H1 (cell line): ENCODE data around the gene PRTN3. TPM values are rescaled to one million over a fixed set of nuclear protein-coding genes. Genes with fewer than 3 reads are reported as not detected.

Source experiments
- BCL11A ChIP-seq, 2 experiments: IDR thresholded peaks; one replicate each; pipeline ENCODE4 v1.6.1; 2011; ENCODE audit warnings: low read depth in 2 of 2, low read length in 2 of 2, mild to moderate bottlenecking in 2 of 2
- EP300 ChIP-seq, 2 experiments: IDR thresholded peaks; 1 replicate in 1 of 2; 2 replicates in 1 of 2; pipeline ENCODE4 v1.6.1; 2011 to 2012; ENCODE audit warnings: low read depth in 2 of 2, low read length in 2 of 2, mild to moderate bottlenecking in 2 of 2, borderline replicate concordance in 1 of 2, inconsistent platforms in 1 of 2, moderate library complexity in 1 of 2
- HDAC6 ChIP-seq: IDR thresholded peaks from one replicate; pipeline ENCODE4 v1.7.1; 2012; ENCODE audit warnings: low read depth, mild to moderate bottlenecking, inconsistent platforms, low read length, moderate library complexity
- KDM5A ChIP-seq: fragments of 200-600 bp; IDR thresholded peaks from 2 replicates; pipeline ENCODE4 v1.7.1; 2012; ENCODE audit warnings: mild to moderate bottlenecking, low read length, inconsistent platforms, mixed read lengths
- NANOG ChIP-seq: IDR thresholded peaks from 2 replicates; pipeline ENCODE4 v1.6.1; 2011; ENCODE audit warnings: low read length, low read depth, mild to moderate bottlenecking, inconsistent platforms; ENCODE audit not compliant: insufficient read depth, poor library complexity, severe bottlenecking
- POU5F1 ChIP-seq: IDR thresholded peaks from 2 replicates; pipeline ENCODE4 v1.6.1; 2011; ENCODE audit warnings: low read depth, mild to moderate bottlenecking, low read length, moderate library complexity
- RNF2 ChIP-seq: fragments of 200-900, 300-1000 bp; sonication (generic); IDR thresholded peaks from 2 replicates; pipeline ENCODE4 v1.7.1; 2016; ENCODE audit warnings: borderline replicate concordance, low read depth, mild to moderate bottlenecking, antibody characterized with exemption, low read length; ENCODE audit not compliant: poor library complexity, severe bottlenecking; ENCODE audit errors: missing control alignments
- polyA plus RNA-seq, 7 experiments: library from polyadenylated mRNA; depleted of rRNA in 3 of 7; stranded (reverse) in 5 of 7; unstranded in 2 of 7; fragments of >200 nt in 5 of 7; fragments of 200-250 nt in 2 of 7; gene quantifications; 1 replicate in 5 of 7; 2 replicates in 1 of 7; 4 replicates in 1 of 7; pipeline versions ENCODE4 v1.2.1 to v1.2.3, GENCODE V29; 2011 to 2013; ENCODE audit warnings: missing spikeins in 2 of 7, mixed read lengths in 2 of 7
- total RNA-seq: library from RNA; stranded (reverse); fragmentation: NEBNext Ultra II Directional; extraction: Animal tissue kit (Norgen Biotek cat#: 25700); gene quantifications from 2 replicates; pipeline ENCODE4 v1.2.1, GENCODE V29; 2021
- TF ChIP-seq, protein P1 (sequence below): fragments of 300-600 bp; sonication (generic); IDR thresholded peaks from 2 replicates; pipeline ENCODE4 v1.7.1; 2012; ENCODE audit warnings: low read length, moderate library complexity, mild to moderate bottlenecking, inconsistent platforms; ENCODE audit not compliant: insufficient replicate concordance
- TF ChIP-seq, protein P2 (sequence below): IDR thresholded peaks from 2 replicates; pipeline ENCODE4 v1.6.1; 2011; ENCODE audit warnings: low read depth, mild to moderate bottlenecking, low read length; ENCODE audit not compliant: insufficient read depth

The PRTN3 gene
- total and polyA plus RNA-seq, 2 of the 8 experiments (the other 6 are each of a cell fraction or from before 2014, with no cell fraction given), result 0.39 to 2.1 TPM

DNA sequence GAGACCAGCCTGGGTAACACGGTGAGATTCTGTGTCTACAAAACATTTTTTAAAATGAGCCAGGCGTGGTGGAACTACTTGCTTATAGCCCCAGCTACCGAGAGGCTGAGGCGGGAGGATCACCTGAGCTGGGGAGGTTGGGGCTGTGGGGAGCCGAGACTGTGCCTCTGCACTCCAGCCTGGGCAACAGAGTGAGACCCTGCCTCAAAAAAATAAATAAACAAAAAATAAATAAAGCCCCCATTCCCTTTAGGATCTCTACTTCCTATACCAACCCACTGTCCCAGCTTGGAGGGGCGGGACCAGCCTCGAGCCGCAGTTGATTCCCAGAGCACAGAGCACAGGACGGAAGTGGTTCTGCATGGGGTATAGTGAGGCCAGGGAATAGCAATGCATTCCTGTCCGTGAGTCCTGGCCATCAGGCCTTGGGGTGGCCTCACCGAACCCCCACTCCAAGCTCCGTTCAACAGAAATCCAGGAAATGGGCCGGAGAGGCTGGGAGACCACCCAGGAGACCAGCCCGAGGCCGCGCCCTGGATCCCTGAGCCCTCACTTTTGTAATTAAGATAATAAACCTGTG, 48.4 kb upstream of the PRTN3 start (continued):
- TF ChIP-seq, protein P1, sequence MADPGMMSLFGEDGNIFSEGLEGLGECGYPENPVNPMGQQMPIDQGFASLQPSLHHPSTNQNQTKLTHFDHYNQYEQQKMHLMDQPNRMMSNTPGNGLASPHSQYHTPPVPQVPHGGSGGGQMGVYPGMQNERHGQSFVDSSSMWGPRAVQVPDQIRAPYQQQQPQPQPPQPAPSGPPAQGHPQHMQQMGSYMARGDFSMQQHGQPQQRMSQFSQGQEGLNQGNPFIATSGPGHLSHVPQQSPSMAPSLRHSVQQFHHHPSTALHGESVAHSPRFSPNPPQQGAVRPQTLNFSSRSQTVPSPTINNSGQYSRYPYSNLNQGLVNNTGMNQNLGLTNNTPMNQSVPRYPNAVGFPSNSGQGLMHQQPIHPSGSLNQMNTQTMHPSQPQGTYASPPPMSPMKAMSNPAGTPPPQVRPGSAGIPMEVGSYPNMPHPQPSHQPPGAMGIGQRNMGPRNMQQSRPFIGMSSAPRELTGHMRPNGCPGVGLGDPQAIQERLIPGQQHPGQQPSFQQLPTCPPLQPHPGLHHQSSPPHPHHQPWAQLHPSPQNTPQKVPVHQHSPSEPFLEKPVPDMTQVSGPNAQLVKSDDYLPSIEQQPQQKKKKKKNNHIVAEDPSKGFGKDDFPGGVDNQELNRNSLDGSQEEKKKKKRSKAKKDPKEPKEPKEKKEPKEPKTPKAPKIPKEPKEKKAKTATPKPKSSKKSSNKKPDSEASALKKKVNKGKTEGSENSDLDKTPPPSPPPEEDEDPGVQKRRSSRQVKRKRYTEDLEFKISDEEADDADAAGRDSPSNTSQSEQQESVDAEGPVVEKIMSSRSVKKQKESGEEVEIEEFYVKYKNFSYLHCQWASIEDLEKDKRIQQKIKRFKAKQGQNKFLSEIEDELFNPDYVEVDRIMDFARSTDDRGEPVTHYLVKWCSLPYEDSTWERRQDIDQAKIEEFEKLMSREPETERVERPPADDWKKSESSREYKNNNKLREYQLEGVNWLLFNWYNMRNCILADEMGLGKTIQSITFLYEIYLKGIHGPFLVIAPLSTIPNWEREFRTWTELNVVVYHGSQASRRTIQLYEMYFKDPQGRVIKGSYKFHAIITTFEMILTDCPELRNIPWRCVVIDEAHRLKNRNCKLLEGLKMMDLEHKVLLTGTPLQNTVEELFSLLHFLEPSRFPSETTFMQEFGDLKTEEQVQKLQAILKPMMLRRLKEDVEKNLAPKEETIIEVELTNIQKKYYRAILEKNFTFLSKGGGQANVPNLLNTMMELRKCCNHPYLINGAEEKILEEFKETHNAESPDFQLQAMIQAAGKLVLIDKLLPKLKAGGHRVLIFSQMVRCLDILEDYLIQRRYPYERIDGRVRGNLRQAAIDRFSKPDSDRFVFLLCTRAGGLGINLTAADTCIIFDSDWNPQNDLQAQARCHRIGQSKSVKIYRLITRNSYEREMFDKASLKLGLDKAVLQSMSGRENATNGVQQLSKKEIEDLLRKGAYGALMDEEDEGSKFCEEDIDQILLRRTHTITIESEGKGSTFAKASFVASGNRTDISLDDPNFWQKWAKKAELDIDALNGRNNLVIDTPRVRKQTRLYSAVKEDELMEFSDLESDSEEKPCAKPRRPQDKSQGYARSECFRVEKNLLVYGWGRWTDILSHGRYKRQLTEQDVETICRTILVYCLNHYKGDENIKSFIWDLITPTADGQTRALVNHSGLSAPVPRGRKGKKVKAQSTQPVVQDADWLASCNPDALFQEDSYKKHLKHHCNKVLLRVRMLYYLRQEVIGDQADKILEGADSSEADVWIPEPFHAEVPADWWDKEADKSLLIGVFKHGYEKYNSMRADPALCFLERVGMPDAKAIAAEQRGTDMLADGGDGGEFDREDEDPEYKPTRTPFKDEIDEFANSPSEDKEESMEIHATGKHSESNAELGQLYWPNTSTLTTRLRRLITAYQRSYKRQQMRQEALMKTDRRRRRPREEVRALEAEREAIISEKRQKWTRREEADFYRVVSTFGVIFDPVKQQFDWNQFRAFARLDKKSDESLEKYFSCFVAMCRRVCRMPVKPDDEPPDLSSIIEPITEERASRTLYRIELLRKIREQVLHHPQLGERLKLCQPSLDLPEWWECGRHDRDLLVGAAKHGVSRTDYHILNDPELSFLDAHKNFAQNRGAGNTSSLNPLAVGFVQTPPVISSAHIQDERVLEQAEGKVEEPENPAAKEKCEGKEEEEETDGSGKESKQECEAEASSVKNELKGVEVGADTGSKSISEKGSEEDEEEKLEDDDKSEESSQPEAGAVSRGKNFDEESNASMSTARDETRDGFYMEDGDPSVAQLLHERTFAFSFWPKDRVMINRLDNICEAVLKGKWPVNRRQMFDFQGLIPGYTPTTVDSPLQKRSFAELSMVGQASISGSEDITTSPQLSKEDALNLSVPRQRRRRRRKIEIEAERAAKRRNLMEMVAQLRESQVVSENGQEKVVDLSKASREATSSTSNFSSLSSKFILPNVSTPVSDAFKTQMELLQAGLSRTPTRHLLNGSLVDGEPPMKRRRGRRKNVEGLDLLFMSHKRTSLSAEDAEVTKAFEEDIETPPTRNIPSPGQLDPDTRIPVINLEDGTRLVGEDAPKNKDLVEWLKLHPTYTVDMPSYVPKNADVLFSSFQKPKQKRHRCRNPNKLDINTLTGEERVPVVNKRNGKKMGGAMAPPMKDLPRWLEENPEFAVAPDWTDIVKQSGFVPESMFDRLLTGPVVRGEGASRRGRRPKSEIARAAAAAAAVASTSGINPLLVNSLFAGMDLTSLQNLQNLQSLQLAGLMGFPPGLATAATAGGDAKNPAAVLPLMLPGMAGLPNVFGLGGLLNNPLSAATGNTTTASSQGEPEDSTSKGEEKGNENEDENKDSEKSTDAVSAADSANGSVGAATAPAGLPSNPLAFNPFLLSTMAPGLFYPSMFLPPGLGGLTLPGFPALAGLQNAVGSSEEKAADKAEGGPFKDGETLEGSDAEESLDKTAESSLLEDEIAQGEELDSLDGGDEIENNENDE, result no peak
- TF ChIP-seq KDM5A, result no peak
- no peak for TF ChIP-seq BCL11A (IDR thresholded peaks at IDR 0.05; ENCODE audit: low read depth in 2 of 2, low read length in 2 of 2)
- no peak for TF ChIP-seq EP300 (IDR thresholded peaks at IDR 0.05; ENCODE audit: borderline replicate concordance in 1 of 2, low read depth in 2 of 2, low read length in 2 of 2)
- no peak for TF ChIP-seq POU5F1
- TF ChIP-seq HDAC6, result no peak
- TF ChIP-seq, protein P2, sequence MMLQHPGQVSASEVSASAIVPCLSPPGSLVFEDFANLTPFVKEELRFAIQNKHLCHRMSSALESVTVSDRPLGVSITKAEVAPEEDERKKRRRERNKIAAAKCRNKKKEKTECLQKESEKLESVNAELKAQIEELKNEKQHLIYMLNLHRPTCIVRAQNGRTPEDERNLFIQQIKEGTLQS, result no peak
- no peak for TF ChIP-seq NANOG
- no peak for TF ChIP-seq RNF2
